ENCODE measurements around the gene YBEY. TPM values are rescaled to one million over a fixed set of nuclear protein-coding genes. Genes with fewer than 3 reads are reported as not detected.

YBEY gene
- total and polyA plus RNA-seq, 2 of the 13 experiments (the other 11 are each of a cell fraction or from before 2014, with no cell fraction given): 6.5 to 8.9 TPM

- no TSS peak for BruUV-seq (replicated peaks)
- H3K36me3 ChIP-seq (replicated peaks in 1 of 2; ENCODE audit: control insufficient read depth in 1 of 2, insufficient read depth in 2 of 2, low read length in 2 of 2): peaks cover 31 to 82% of the 10 kb centered on the region in 2 experiments
- intact Hi-C loops (cut with micrococcal nuclease; ENCODE audit: unreplicated experiment): no loop called here
- H3K79me2 ChIP-seq (ENCODE audit: insufficient read depth, low read length): no peaks in the 10 kb centered on the region
- H3K4me2 ChIP-seq (ENCODE audit: low read depth, low read length): no peak overlapping the region
- H3K27ac ChIP-seq (ENCODE audit: extremely low read length, insufficient read depth, low read length): no peak overlapping the region
- no peaks in the 10 kb centered on the region for H4K20me1 ChIP-seq (ENCODE audit: insufficient read depth, low read length)
- H3K4me1 ChIP-seq (ENCODE audit: insufficient read depth, low read length): peaks cover 15% of the 10 kb centered on the region
- no peak overlapping the region for H2AFZ ChIP-seq (ENCODE audit: low read length)
- CTCF ChIA-PET (ENCODE audit: low intra/inter-chr PET ratio, low total read pairs): no interaction called here
- WGBS (ENCODE audit: low lambda C conversion rate): 93% methylated on average over 5 of the region's 6 CpGs
- DNase-seq (ENCODE audit: low spot score) (no peak), ATAC-seq (no peak; the same call in 2 of the 3 replicates), FAIRE-seq (no peak)
- H3K9me3 ChIP-seq (ENCODE audit: low read length): no peaks in the 10 kb centered on the region
- in situ Hi-C loops (cut with HindIII; ENCODE audit: extremely low pct_ligation_motif_present, low pct_unique_long_range_greater_than_20kb): no loop called here
- POLR2A ChIA-PET: no interaction called here
- H3K27me3 ChIP-seq (ENCODE audit: control insufficient read depth in 1 of 2, insufficient read depth in 2 of 2, low read length in 2 of 2): no peaks in the 10 kb centered on the region
- H3K9ac ChIP-seq (ENCODE audit: insufficient read depth, low read depth, low read length): no peak overlapping the region
- TF ChIP-seq AGO2 (optimal IDR thresholded peaks at IDR 0.05; ENCODE audit: low read depth, low read length): peak; percentile 52
- TF ChIP-seq SAFB2 (CRISPR knock-in tag; IDR thresholded peaks at IDR 0.05; ENCODE audit: borderline replicate concordance, low read depth): no peak
- H3K4me3 ChIP-seq (replicated peaks in 1 of 3; ENCODE audit: insufficient read depth in 1 of 3, low read depth in 2 of 3, low read length in 3 of 3): no peak overlapping the region
Observed at GRCh38 chr21:46255758-46256337, 30.3 kb upstream of the YBEY start.

GRCh38 chr21:46256501-46256994 lies 29.6 kb upstream of the YBEY start:
- POLR2A ChIA-PET: no interaction called here
- no peak for ATAC-seq
- no TSS peak for BruUV-seq (replicated peaks)
- no peak for TF ChIP-seq ZNF180 (CRISPR knock-in tag; IDR thresholded peaks at IDR 0.05; ENCODE audit: borderline replicate concordance, low read depth)
- TF ChIP-seq ZNF737 (CRISPR knock-in tag; IDR thresholded peaks at IDR 0.05; ENCODE audit: borderline replicate concordance): no peak
- no peak for TF ChIP-seq SKIL (CRISPR knock-in tag; IDR thresholded peaks at IDR 0.05; ENCODE audit: borderline replicate concordance)
- TF ChIP-seq ZNF546 (CRISPR knock-in tag; conservative IDR thresholded peaks at IDR 0.05): no peak
- no peak for TF ChIP-seq MTF2 (CRISPR knock-in tag; IDR thresholded peaks at IDR 0.05; ENCODE audit: borderline replicate concordance)
- no peak for TF ChIP-seq ZBTB34 (CRISPR knock-in tag; IDR thresholded peaks at IDR 0.05)
- no peak for TF ChIP-seq E2F1 (CRISPR knock-in tag; IDR thresholded peaks at IDR 0.05)

More at GRCh38 chr21:46256501-46256994, 29.6 kb upstream of the YBEY start:
- Histone ChIP-seq H3K4me2 (ENCODE audit: low read depth, low read length) (no peak overlapping the region), H3K9ac (ENCODE audit: insufficient read depth, low read depth, low read length) (no peak overlapping the region), H3K79me2 (ENCODE audit: insufficient read depth, low read length) (no peaks in the 10 kb centered on the region), H3K9me3 (ENCODE audit: low read length) (no peaks in the 10 kb centered on the region), H3K27ac (ENCODE audit: extremely low read length, insufficient read depth, low read length) (no peak overlapping the region), H4K20me1 (ENCODE audit: insufficient read depth, low read length) (no peaks in the 10 kb centered on the region), H3K27me3 (ENCODE audit: control insufficient read depth in 1 of 2, insufficient read depth in 2 of 2, low read length in 2 of 2) (no peaks in the 10 kb centered on the region), H3K4me3 (replicated peaks in 1 of 3; ENCODE audit: insufficient read depth in 1 of 3, low read depth in 2 of 3, low read length in 3 of 3) (no peak overlapping the region), H3K4me1 (ENCODE audit: insufficient read depth, low read length) (peaks cover 15% of the 10 kb centered on the region), H3K36me3 (replicated peaks in 1 of 2; ENCODE audit: control insufficient read depth in 1 of 2, insufficient read depth in 2 of 2, low read length in 2 of 2) (peaks cover 31 to 82% of the 10 kb centered on the region in 2 experiments; a peak in 4 of 5 replicates), H2AFZ (ENCODE audit: low read length) (no peak overlapping the region)
- CTCF ChIA-PET (ENCODE audit: low intra/inter-chr PET ratio, low total read pairs): no interaction called here
- DNase-seq (ENCODE audit: low spot score): no peak
- WGBS (ENCODE audit: low lambda C conversion rate): 98% methylated on average over 18 of the region's 18 CpGs
- FAIRE-seq: no peak
- intact Hi-C loops (cut with micrococcal nuclease; ENCODE audit: unreplicated experiment): no loop called here
- in situ Hi-C loops (cut with HindIII; ENCODE audit: extremely low pct_ligation_motif_present, low pct_unique_long_range_greater_than_20kb): no loop called here
